Breast epithelium (tissue), 4 donors: ENCODE results near the gene KLHDC10. TPM values are rescaled to one million over a fixed set of nuclear protein-coding genes. Genes with fewer than 3 reads are reported as not detected.
A peak's percentile ranks its signal among the peaks of the same experiment; 100 is the strongest.
"Not testable (repeated sequence)": the region's sequence is repeated elsewhere in the genome, so short reads cannot be mapped to it uniquely, and the experiment has no call there.

ENCODE experiments used
- DNase-seq, 2 donors: peaks; one replicate each; pipeline ENCODE4 v3.0.0-alpha.2; 2019; ENCODE audit warnings: low spot score in 2 of 2
- H3K27ac ChIP-seq, 2 donors: fragments of 200-600 bp; sonication (generic) in 1 of 2; one replicate each; pipeline ENCODE4 v1.5.1; 2016 to 2019; ENCODE audit warnings: mild to moderate bottlenecking in 1 of 2
- H3K27me3 ChIP-seq, 2 donors: fragments of 200-600 bp; sonication (generic) in 1 of 2; one replicate each; pipeline versions ENCODE4 v1.5.1 to v1.6.0; 2017 to 2019; ENCODE audit warnings: control low read depth in 1 of 2, mild to moderate bottlenecking in 1 of 2
- H3K36me3 ChIP-seq: fragments of 200-600 bp; one replicate; pipeline ENCODE4 v1.5.1; 2019
- H3K4me1 ChIP-seq, 2 donors: fragments of 200-600 bp; sonication (generic); one replicate each; pipeline ENCODE4 v1.5.1; 2016 to 2019; ENCODE audit warnings: control low read depth in 1 of 2
- H3K4me3 ChIP-seq, 3 donors: fragments of 200-600 bp; sonication (generic); 1 replicate in 2 of 3; 2 replicates in 1 of 3; pipeline ENCODE4 v1.5.1; 2016 to 2019; ENCODE audit warnings: mild to moderate bottlenecking in 3 of 3, moderate library complexity in 2 of 3
- H3K9me3 ChIP-seq, 2 donors: fragments of 200-600 bp; sonication (generic) in 1 of 2; one replicate each; pipeline ENCODE4 v1.5.1; 2016 to 2019; ENCODE audit warnings: control low read depth in 1 of 2
- CTCF ChIP-seq, 3 donors: fragments of 450-650 bp; IDR thresholded peaks; one replicate each; pipeline ENCODE4 v1.5.1; 2016 to 2017; ENCODE audit warnings: antibody characterized with exemption in 3 of 3, mild to moderate bottlenecking in 3 of 3, moderate library complexity in 3 of 3
- POLR2A ChIP-seq: fragments of 450-650 bp; IDR thresholded peaks from one replicate; pipeline ENCODE4 v1.6.1; 2016; ENCODE audit warnings: antibody characterized with exemption, mild to moderate bottlenecking, moderate library complexity
- POLR2AphosphoS5 ChIP-seq, 3 donors: sonication (generic); formaldehyde crosslinking; IDR thresholded peaks; one replicate each; pipeline ENCODE4 v1.6.1; 2017; ENCODE audit warnings: antibody characterized with exemption in 3 of 3
- intact Hi-C: fragments of 100-400 bp; cut with DNase I; formaldehyde crosslinking; loops from one replicate; pipeline ENCODE4 v1.15.1; 2023; ENCODE audit warnings: low total_unique reads
- total RNA-seq, 3 donors: library from RNA; depleted of rRNA; stranded (reverse); fragments of >200 nt; gene quantifications; one replicate each; pipeline ENCODE4 v1.1.0, GENCODE V29; 2016

KLHDC10 gene
- total RNA-seq, 3 donors from 2014 or later = 23.3 to 28.0 (median 28.0) TPM

DNA sequence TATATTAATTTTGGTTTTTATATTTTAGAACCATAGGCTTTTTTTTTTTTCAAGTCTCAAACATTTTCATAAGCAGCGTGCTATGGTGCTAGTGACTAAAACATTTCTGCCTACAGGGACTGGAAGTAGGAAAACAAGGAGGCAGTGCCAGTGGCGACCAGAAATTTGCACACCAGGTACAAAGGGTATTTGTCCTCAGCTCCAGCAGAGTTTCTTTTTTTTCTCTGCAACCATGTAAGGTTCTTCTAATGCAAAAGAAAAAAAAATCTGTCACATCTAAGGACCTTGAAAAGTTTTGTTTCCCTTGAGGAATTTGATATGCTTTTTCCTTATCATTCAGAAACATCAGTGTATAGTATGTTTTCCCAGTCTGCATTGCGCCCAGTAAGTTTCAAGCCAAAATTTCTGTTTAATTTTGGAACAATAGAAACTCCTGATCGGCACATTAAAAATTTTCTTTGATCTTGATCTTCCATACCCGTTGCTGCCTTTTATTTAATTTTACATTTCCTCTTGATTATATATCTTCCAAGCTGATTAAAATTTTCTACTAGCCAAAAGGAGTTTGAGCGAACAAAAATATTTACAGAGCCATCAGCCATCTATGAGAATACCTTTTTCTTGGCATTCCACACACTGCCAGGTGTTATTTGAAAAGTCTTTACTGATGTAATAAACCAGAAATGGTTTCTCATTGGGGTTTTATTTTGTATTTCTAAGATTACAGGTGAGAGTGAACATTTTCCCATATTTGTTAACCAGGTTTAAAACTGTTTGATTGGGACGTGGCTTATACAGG is 956 bp upstream of the KLHDC10 start:
- peaks cover 7 to 11% of the 10 kb centered on the region in 2 donors for H3K4me1 ChIP-seq
- H3K36me3 ChIP-seq = no peaks in the 10 kb centered on the region
- H3K27me3 ChIP-seq = no peaks in the 10 kb centered on the region
- H3K9me3 ChIP-seq = no peaks in the 10 kb centered on the region
- H3K27ac ChIP-seq = peak overlapping the region; percentile 88 to 95
- TF ChIP-seq CTCF (IDR thresholded peaks at IDR 0.05) (no peak), POLR2A (no peak), POLR2AphosphoS5 (IDR thresholded peaks at IDR 0.05) (no peak)
- intact Hi-C loops = no loop called here
- peak overlapping the region; percentile 85 to 99 (median 97) for H3K4me3 ChIP-seq
- peak in 1 of 2 donors; percentile 52 for DNase-seq

GRCh38 chr7:130070861-130071622 is 708 bp downstream of the KLHDC10 start:
- no peak for DNase-seq
- TF ChIP-seq CTCF (IDR thresholded peaks at IDR 0.05) (no peak), POLR2AphosphoS5 (IDR thresholded peaks at IDR 0.05) (no peak), POLR2A (no peak)
- peaks cover 7 to 18% of the 10 kb centered on the region in 2 donors for H3K4me1 ChIP-seq
- H3K4me3 ChIP-seq = peak overlapping the region; percentile 85 to 99 (median 97)
- H3K27me3 ChIP-seq = no peaks in the 10 kb centered on the region
- no peaks in the 10 kb centered on the region for H3K36me3 ChIP-seq
- H3K9me3 ChIP-seq = no peaks in the 10 kb centered on the region
- peak overlapping the region; percentile 93 to 95 for H3K27ac ChIP-seq
- intact Hi-C loops = loop anchor here (5.0 kb wide), 1 partner anchor 1531 kb away; no protein-coding TSS in a partner anchor

GRCh38 chr7:130071701-130072622 is 1.6 kb downstream of the KLHDC10 start:
- DNase-seq = no peak
- H3K4me1 ChIP-seq = peaks cover 7 to 18% of the 10 kb centered on the region in 2 donors

GRCh38 chr7:130079846-130080394 is 9.6 kb downstream of the KLHDC10 start:
- H3K4me3 ChIP-seq = no peak overlapping the region
- no peak for DNase-seq
- TF ChIP-seq CTCF (IDR thresholded peaks at IDR 0.05) = no peak
- TF ChIP-seq POLR2AphosphoS5 (IDR thresholded peaks at IDR 0.05) = no peak
- no peak for TF ChIP-seq POLR2A
- H3K4me1 ChIP-seq = peaks cover 0 to 6% of the 10 kb centered on the region in 2 donors
- no peaks in the 10 kb centered on the region for H3K27me3 ChIP-seq
- H3K9me3 ChIP-seq = no peaks in the 10 kb centered on the region
- H3K36me3 ChIP-seq = no peaks in the 10 kb centered on the region
- H3K27ac ChIP-seq = no peak overlapping the region
- intact Hi-C loops = no loop called here

More at GRCh38 chr7:130071701-130072622, 1.6 kb downstream of the KLHDC10 start:
- TF ChIP-seq CTCF (IDR thresholded peaks at IDR 0.05) = peak; percentile 56 to 95 (median 88)
- peak in 1 of 3 donors; percentile 17 for TF ChIP-seq POLR2AphosphoS5 (IDR thresholded peaks at IDR 0.05)
- TF ChIP-seq POLR2A = no peak
- Histone ChIP-seq H3K27ac (no peak overlapping the region), H3K36me3 (no peaks in the 10 kb centered on the region), H3K27me3 (no peaks in the 10 kb centered on the region), H3K9me3 (no peaks in the 10 kb centered on the region), H3K4me3 (peak overlapping the region; percentile 11 to 97 (median 85))
- intact Hi-C loops = loop anchor here (5.0 kb wide), 1 partner anchor 1530 kb away; no protein-coding TSS in a partner anchor

GRCh38 chr7:130083497-130083896 is 13.2 kb downstream of the KLHDC10 start:
- H3K4me3 ChIP-seq, intact Hi-C loops: not testable (repeated sequence)

More at GRCh38 chr7:130083497-130083896, 13.2 kb downstream of the KLHDC10 start:
- H3K9me3 ChIP-seq, H3K27me3 ChIP-seq, H3K36me3 ChIP-seq, H3K4me1 ChIP-seq, H3K27ac ChIP-seq, DNase-seq: not testable (repeated sequence)
